ENCODE data around the gene MACO1.
"Not testable (repeated sequence)": the region's sequence is repeated elsewhere in the genome, so short reads cannot be mapped to it uniquely, and the experiment has no call there.

MACO1 gene

GRCh38 chr1:25397549-25397948 is 33.1 kb upstream of the MACO1 start:
- not testable (repeated sequence) for H2BK15ac ChIP-seq (ENCODE audit: low read length); H2BK120ac ChIP-seq (ENCODE audit: low read depth, low read length); H3K9me3 ChIP-seq (replicated peaks in 1 of 2; ENCODE audit: control insufficient read depth in 2 of 2, insufficient read depth in 1 of 2, low read depth in 1 of 2, low read length in 2 of 2); H4K91ac ChIP-seq (ENCODE audit: low read depth, low read length, poor library complexity); H3K36me3 ChIP-seq (replicated peaks in 1 of 2; ENCODE audit: control insufficient read depth in 2 of 2, insufficient read depth in 2 of 2, low read length in 2 of 2); H3K9ac ChIP-seq (ENCODE audit: low read depth, low read length, poor library complexity); H3K23ac ChIP-seq (ENCODE audit: low read depth, low read length, poor library complexity); H2BK5ac ChIP-seq (ENCODE audit: low read length); H3K27ac ChIP-seq (replicated peaks; ENCODE audit: low read length); H4K8ac ChIP-seq (ENCODE audit: low read depth, low read length); H3K18ac ChIP-seq (ENCODE audit: low read length); H3K27me3 ChIP-seq (ENCODE audit: control insufficient read depth in 3 of 3, insufficient read depth in 3 of 3, low read depth in 1 of 3, low read length in 3 of 3); H2AFZ ChIP-seq (ENCODE audit: low read length); DNase-seq (ENCODE audit: low spot score); H2BK12ac ChIP-seq (ENCODE audit: low read length); H3K4me1 ChIP-seq (ENCODE audit: control insufficient read depth in 2 of 2, insufficient read depth in 1 of 2, low read depth in 1 of 2, low read length in 2 of 2); H2AK5ac ChIP-seq (ENCODE audit: low read depth, low read length); H3K4ac ChIP-seq (ENCODE audit: low read length); H3K4me3 ChIP-seq (ENCODE audit: low read length in 2 of 2); H3K14ac ChIP-seq (ENCODE audit: low read length); H3K4me2 ChIP-seq (ENCODE audit: insufficient read depth, low read length, poor library complexity, severe bottlenecking); H3K79me1 ChIP-seq (ENCODE audit: low read depth, low read length)
- WGBS, 2 donors (ENCODE audit: extremely low coverage in 2 of 2, insufficient read length in 2 of 2, insufficient replicate concordance in 1 of 2) = no CpG with 5 or more reads among the region's 10 CpGs

GRCh38 chr1:25398079-25398478 is 32.6 kb upstream of the MACO1 start:
- H2BK120ac ChIP-seq (ENCODE audit: low read depth, low read length); H3K23ac ChIP-seq (ENCODE audit: low read depth, low read length, poor library complexity); H3K4me2 ChIP-seq (ENCODE audit: insufficient read depth, low read length, poor library complexity, severe bottlenecking); H3K27ac ChIP-seq (replicated peaks; ENCODE audit: low read length); H3K27me3 ChIP-seq (ENCODE audit: control insufficient read depth in 3 of 3, insufficient read depth in 3 of 3, low read depth in 1 of 3, low read length in 3 of 3); H3K4me1 ChIP-seq (ENCODE audit: control insufficient read depth in 2 of 2, insufficient read depth in 1 of 2, low read depth in 1 of 2, low read length in 2 of 2); H3K79me1 ChIP-seq (ENCODE audit: low read depth, low read length); H3K9ac ChIP-seq (ENCODE audit: low read depth, low read length, poor library complexity); H3K9me3 ChIP-seq (replicated peaks in 1 of 2; ENCODE audit: control insufficient read depth in 2 of 2, insufficient read depth in 1 of 2, low read depth in 1 of 2, low read length in 2 of 2); H2AK5ac ChIP-seq (ENCODE audit: low read depth, low read length); H2BK5ac ChIP-seq (ENCODE audit: low read length); H2BK12ac ChIP-seq (ENCODE audit: low read length); H3K36me3 ChIP-seq (replicated peaks in 1 of 2; ENCODE audit: control insufficient read depth in 2 of 2, insufficient read depth in 2 of 2, low read length in 2 of 2); H4K8ac ChIP-seq (ENCODE audit: low read depth, low read length); H3K14ac ChIP-seq (ENCODE audit: low read length); H3K4ac ChIP-seq (ENCODE audit: low read length); H2BK15ac ChIP-seq (ENCODE audit: low read length); H3K4me3 ChIP-seq (ENCODE audit: low read length in 2 of 2); H4K91ac ChIP-seq (ENCODE audit: low read depth, low read length, poor library complexity); H2AFZ ChIP-seq (ENCODE audit: low read length); DNase-seq (ENCODE audit: low spot score); H3K18ac ChIP-seq (ENCODE audit: low read length): not testable (repeated sequence)
- WGBS, 2 donors (ENCODE audit: extremely low coverage in 2 of 2, insufficient read length in 2 of 2, insufficient replicate concordance in 1 of 2) = no CpG with 5 or more reads among the region's 2 CpGs

- H2BK5ac ChIP-seq (ENCODE audit: low read length); H3K18ac ChIP-seq (ENCODE audit: low read length); H3K4me3 ChIP-seq (ENCODE audit: low read length in 2 of 2); H3K27me3 ChIP-seq (ENCODE audit: control insufficient read depth in 3 of 3, insufficient read depth in 3 of 3, low read depth in 1 of 3, low read length in 3 of 3); H3K14ac ChIP-seq (ENCODE audit: low read length); H3K4ac ChIP-seq (ENCODE audit: low read length); H2BK120ac ChIP-seq (ENCODE audit: low read depth, low read length); H3K79me1 ChIP-seq (ENCODE audit: low read depth, low read length); H3K4me1 ChIP-seq (ENCODE audit: control insufficient read depth in 2 of 2, insufficient read depth in 1 of 2, low read depth in 1 of 2, low read length in 2 of 2); H3K36me3 ChIP-seq (replicated peaks in 1 of 2; ENCODE audit: control insufficient read depth in 2 of 2, insufficient read depth in 2 of 2, low read length in 2 of 2); H3K23ac ChIP-seq (ENCODE audit: low read depth, low read length, poor library complexity); H2AFZ ChIP-seq (ENCODE audit: low read length); H3K4me2 ChIP-seq (ENCODE audit: insufficient read depth, low read length, poor library complexity, severe bottlenecking); H2BK15ac ChIP-seq (ENCODE audit: low read length); H2AK5ac ChIP-seq (ENCODE audit: low read depth, low read length); H4K8ac ChIP-seq (ENCODE audit: low read depth, low read length); H3K27ac ChIP-seq (replicated peaks; ENCODE audit: low read length); H3K9me3 ChIP-seq (replicated peaks in 1 of 2; ENCODE audit: control insufficient read depth in 2 of 2, insufficient read depth in 1 of 2, low read depth in 1 of 2, low read length in 2 of 2); H4K91ac ChIP-seq (ENCODE audit: low read depth, low read length, poor library complexity); H3K9ac ChIP-seq (ENCODE audit: low read depth, low read length, poor library complexity); DNase-seq (ENCODE audit: low spot score); H2BK12ac ChIP-seq (ENCODE audit: low read length): not testable (repeated sequence)
- WGBS, 2 donors (ENCODE audit: extremely low coverage in 2 of 2, insufficient read length in 2 of 2, insufficient replicate concordance in 1 of 2) = no CpG with 5 or more reads among the region's 8 CpGs
Measured at GRCh38 chr1:25402947-25403803, 27.5 kb upstream of the MACO1 start.

- not testable (repeated sequence) for H3K36me3 ChIP-seq (replicated peaks in 1 of 2; ENCODE audit: control insufficient read depth in 2 of 2, insufficient read depth in 2 of 2, low read length in 2 of 2); DNase-seq (ENCODE audit: low spot score); H4K91ac ChIP-seq (ENCODE audit: low read depth, low read length, poor library complexity); H3K4me3 ChIP-seq (ENCODE audit: low read length in 2 of 2); H3K4me1 ChIP-seq (ENCODE audit: control insufficient read depth in 2 of 2, insufficient read depth in 1 of 2, low read depth in 1 of 2, low read length in 2 of 2); H3K79me1 ChIP-seq (ENCODE audit: low read depth, low read length); H2BK12ac ChIP-seq (ENCODE audit: low read length); H3K14ac ChIP-seq (ENCODE audit: low read length); H2AK5ac ChIP-seq (ENCODE audit: low read depth, low read length); H3K18ac ChIP-seq (ENCODE audit: low read length); H4K8ac ChIP-seq (ENCODE audit: low read depth, low read length); H3K23ac ChIP-seq (ENCODE audit: low read depth, low read length, poor library complexity); H3K4ac ChIP-seq (ENCODE audit: low read length); H3K9me3 ChIP-seq (replicated peaks in 1 of 2; ENCODE audit: control insufficient read depth in 2 of 2, insufficient read depth in 1 of 2, low read depth in 1 of 2, low read length in 2 of 2); H3K4me2 ChIP-seq (ENCODE audit: insufficient read depth, low read length, poor library complexity, severe bottlenecking); H3K9ac ChIP-seq (ENCODE audit: low read depth, low read length, poor library complexity); H2BK120ac ChIP-seq (ENCODE audit: low read depth, low read length); H2BK5ac ChIP-seq (ENCODE audit: low read length); H3K27ac ChIP-seq (replicated peaks; ENCODE audit: low read length); H3K27me3 ChIP-seq (ENCODE audit: control insufficient read depth in 3 of 3, insufficient read depth in 3 of 3, low read depth in 1 of 3, low read length in 3 of 3); H2BK15ac ChIP-seq (ENCODE audit: low read length)
- no CpG with 5 or more reads among the region's 12 CpGs for WGBS, 2 donors (ENCODE audit: extremely low coverage in 2 of 2, insufficient read length in 2 of 2, insufficient replicate concordance in 1 of 2)
- H2AFZ ChIP-seq (ENCODE audit: low read length) = peak overlapping the region; percentile 56
Measured at GRCh38 chr1:25405731-25406305, 24.9 kb upstream of the MACO1 start.
